NT2/D1 (cell line): ENCODE results near the gene NRXN3.
"Not testable (repeated sequence)": the region's sequence is repeated elsewhere in the genome, so short reads cannot be mapped to it uniquely, and the experiment has no call there.

ENCODE experiments used
- YY1 ChIP-seq: IDR thresholded peaks from 2 replicates; pipeline ENCODE4 v1.6.1; 2011; ENCODE audit not compliant: insufficient read length, insufficient read depth
- ZNF274 ChIP-seq: IDR thresholded peaks from 2 replicates; pipeline ENCODE4 v1.6.1; 2011; ENCODE audit warnings: mild to moderate bottlenecking, low read depth, low read length

GRCh38 chr14:79019898-79020297, 849.7 kb downstream of the NRXN3 start:
- TF ChIP-seq ZNF274, YY1: not testable (repeated sequence)
